WTC11 (cell line): Measurements from ENCODE around the gene MYL4. TPM values are rescaled to one million over a fixed set of nuclear protein-coding genes. Genes with fewer than 3 reads are reported as not detected.

Experiments used
- ATAC-seq: fragments of 200-7000 bp; cut with Tn5 transposase; 2 replicates; pipeline ENCODE4 v1.10.0; 2021; ENCODE audit warnings: mild to moderate bottlenecking, moderate library complexity
- CTCF ChIA-PET: fragments of 300-600 bp; sonication (Branson Sonifier 250); formaldehyde crosslinking; loops from one replicate; lab custom pipeline; 2021; ENCODE audit warnings: antibody characterized with exemption; lab: Charles Lee
- POLR2A ChIA-PET: fragments of 350-600 bp; sonication (Branson Sonifier 250); formaldehyde crosslinking; loops from one replicate; lab custom pipeline; 2021; ENCODE audit warnings: antibody characterized with exemption; lab: Charles Lee
- DNase-seq: peaks from one replicate; pipeline ENCODE4 v3.0.0; 2021; ENCODE audit warnings: low spot score
- H3K27ac Mint-ChIP-seq: 2 replicates; pipeline ENCODE4 v1.8.0; 2021; ENCODE audit warnings: mixed read lengths
- H3K27me3 Mint-ChIP-seq: 2 replicates; pipeline ENCODE4 v1.8.0; 2021; ENCODE audit warnings: low read depth, mild to moderate bottlenecking, moderate library complexity, mixed read lengths
- H3K36me3 Mint-ChIP-seq: 2 replicates; pipeline ENCODE4 v1.8.0; 2021; ENCODE audit warnings: mixed read lengths
- H3K4me1 Mint-ChIP-seq: 2 replicates; pipeline ENCODE4 v1.8.0; 2022; ENCODE audit warnings: mixed read lengths
- H3K4me3 Mint-ChIP-seq: 2 replicates; pipeline ENCODE4 v1.8.0; 2021; ENCODE audit warnings: mild to moderate bottlenecking, moderate library complexity, mixed read lengths
- H3K9me3 Mint-ChIP-seq: 2 replicates; pipeline ENCODE4 v1.8.0; 2021; ENCODE audit warnings: mixed read lengths
- ETV6 ChIP-seq: sonication (generic); formaldehyde crosslinking; IDR thresholded peaks from 2 replicates; pipeline ENCODE4 v1.8.1; 2022; ENCODE audit warnings: mild to moderate bottlenecking, missing genetic modification reagents
- FOXJ3 ChIP-seq: sonication (generic); formaldehyde crosslinking; IDR thresholded peaks from 2 replicates; pipeline ENCODE4 v1.9.0; 2021; ENCODE audit warnings: missing genetic modification reagents, mild to moderate bottlenecking, borderline replicate concordance
- GABPB1 ChIP-seq: sonication (generic); formaldehyde crosslinking; IDR thresholded peaks from 2 replicates; pipeline ENCODE4 v1.8.1; 2023; ENCODE audit warnings: mild to moderate bottlenecking, missing genetic modification reagents
- JUN ChIP-seq: sonication (generic); formaldehyde crosslinking; IDR thresholded peaks from 2 replicates; pipeline ENCODE4 v1.8.0; 2023; ENCODE audit warnings: mild to moderate bottlenecking, missing genetic modification reagents
- MXD4 ChIP-seq: fragments of 250-450 bp; sonication (Bioruptor Pico); IDR thresholded peaks from 2 replicates; pipeline ENCODE4 v1.8.0; 2021; ENCODE audit warnings: mild to moderate bottlenecking, moderate library complexity, borderline replicate concordance
- NR2C2 ChIP-seq: sonication (generic); formaldehyde crosslinking; IDR thresholded peaks from 2 replicates; pipeline ENCODE4 v1.8.0; 2022; ENCODE audit warnings: mild to moderate bottlenecking, missing genetic modification reagents
- RORB ChIP-seq: fragments of 250-450 bp; sonication (Bioruptor Pico); IDR thresholded peaks from 2 replicates; pipeline ENCODE4 v1.9.0; 2021; ENCODE audit warnings: mild to moderate bottlenecking
- SP1 ChIP-seq: sonication (generic); formaldehyde crosslinking; conservative IDR thresholded peaks from 2 replicates; pipeline ENCODE4 v1.8.1; 2022; ENCODE audit warnings: missing genetic modification reagents
- TCF7 ChIP-seq: sonication (generic); formaldehyde crosslinking; IDR thresholded peaks from 2 replicates; pipeline ENCODE4 v1.8.0; 2022; ENCODE audit warnings: mild to moderate bottlenecking, low read depth, missing genetic modification reagents, moderate library complexity
- TEAD1 ChIP-seq: sonication (generic); formaldehyde crosslinking; IDR thresholded peaks from 2 replicates; pipeline ENCODE4 v1.8.0; 2022; ENCODE audit warnings: mild to moderate bottlenecking, missing genetic modification reagents
- TP53 ChIP-seq: sonication (generic); formaldehyde crosslinking; IDR thresholded peaks from 2 replicates; pipeline ENCODE4 v1.8.1; 2023; ENCODE audit warnings: mild to moderate bottlenecking, missing genetic modification reagents
- ZNF232 ChIP-seq: sonication (generic); formaldehyde crosslinking; IDR thresholded peaks from 2 replicates; pipeline ENCODE4 v1.8.0; 2022; ENCODE audit warnings: mild to moderate bottlenecking, missing genetic modification reagents
- ZNF263 ChIP-seq: sonication (generic); formaldehyde crosslinking; IDR thresholded peaks from 2 replicates; pipeline ENCODE4 v1.8.1; 2022; ENCODE audit warnings: low read depth, mild to moderate bottlenecking, moderate library complexity, missing genetic modification reagents
- ZNF317 ChIP-seq: sonication (generic); formaldehyde crosslinking; IDR thresholded peaks from 2 replicates; pipeline ENCODE4 v1.8.1; 2023; ENCODE audit warnings: low read depth, mild to moderate bottlenecking, moderate library complexity, missing genetic modification reagents, borderline replicate concordance
- ZNF416 ChIP-seq: fragments of 250-450 bp; sonication (Bioruptor Pico); IDR thresholded peaks from 2 replicates; pipeline ENCODE4 v1.9.0; 2021; ENCODE audit warnings: mild to moderate bottlenecking, inconsistent platforms
- ZNF423 ChIP-seq: fragments of 250-450 bp; sonication (Bioruptor Pico); IDR thresholded peaks from 2 replicates; pipeline ENCODE4 v2.1.2; 2022; ENCODE audit warnings: mild to moderate bottlenecking, moderate library complexity
- total RNA-seq: library from RNA; stranded (reverse); gene quantifications from 3 replicates; pipeline ENCODE4 v1.2.3, GENCODE V29; 2021
- TF ChIP-seq, protein P1 (sequence below): sonication (generic); formaldehyde crosslinking; conservative IDR thresholded peaks from 2 replicates; pipeline ENCODE4 v1.8.1; 2022; ENCODE audit warnings: mild to moderate bottlenecking, missing genetic modification reagents
- TF ChIP-seq, protein P2 (sequence below): sonication (generic); formaldehyde crosslinking; IDR thresholded peaks from 2 replicates; pipeline ENCODE4 v1.8.0; 2023; ENCODE audit warnings: mild to moderate bottlenecking, missing genetic modification reagents

Gene MYL4
- total RNA-seq, 1 experiment from 2014 or later: 0.50 TPM

DNA sequence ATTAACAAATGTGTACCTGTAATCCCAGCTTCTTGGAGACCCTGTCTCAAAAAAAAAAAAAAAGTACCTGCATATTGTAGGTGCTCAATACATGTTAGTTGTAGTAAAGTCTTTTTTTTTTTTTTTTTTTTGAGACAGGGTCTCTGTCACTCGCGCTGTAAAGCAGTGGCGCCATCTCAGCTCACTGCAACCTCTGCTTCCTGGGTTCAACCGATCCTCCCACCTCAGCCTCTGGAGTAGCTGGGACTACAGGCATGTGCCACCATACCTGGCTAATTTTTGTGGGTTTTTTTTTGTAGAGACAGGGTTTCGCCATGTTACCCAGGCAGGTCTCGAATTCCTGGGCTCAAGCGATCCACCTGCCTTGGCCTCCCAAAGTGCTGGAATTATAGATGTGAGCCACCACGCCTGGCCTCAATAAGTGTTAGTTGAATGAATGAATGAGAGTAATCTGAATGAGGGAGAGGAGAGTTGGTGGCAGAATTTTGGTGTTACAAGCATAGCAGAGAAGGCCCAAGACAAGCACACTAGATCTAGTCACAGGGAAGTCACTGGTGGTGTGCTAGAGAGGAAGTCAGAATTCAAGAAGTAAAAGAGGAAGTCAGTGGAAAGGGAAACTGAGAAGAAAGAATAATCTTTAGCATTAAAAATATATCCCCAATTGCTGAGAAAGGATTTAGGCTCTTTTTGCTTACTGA, 9.4 kb upstream of the MYL4 start:
- Mint-ChIP-seq H3K27ac (no peak overlapping the region), H3K27me3 (peaks cover 2% of the 10 kb centered on the region; the same call in 1 of the 2 replicates), H3K4me1 (peaks cover 8% of the 10 kb centered on the region), H3K36me3 (no peaks in the 10 kb centered on the region), H3K4me3 (no peak overlapping the region), H3K9me3 (no peaks in the 10 kb centered on the region)
- ATAC-seq (no peak), DNase-seq (no peak)
- TF ChIP-seq TP53 (CRISPR knock-in tag): no peak
- TF ChIP-seq ZNF317 (CRISPR knock-in tag): no peak
- ChIA-PET POLR2A (no interaction called here), CTCF (no interaction called here)

DNA sequence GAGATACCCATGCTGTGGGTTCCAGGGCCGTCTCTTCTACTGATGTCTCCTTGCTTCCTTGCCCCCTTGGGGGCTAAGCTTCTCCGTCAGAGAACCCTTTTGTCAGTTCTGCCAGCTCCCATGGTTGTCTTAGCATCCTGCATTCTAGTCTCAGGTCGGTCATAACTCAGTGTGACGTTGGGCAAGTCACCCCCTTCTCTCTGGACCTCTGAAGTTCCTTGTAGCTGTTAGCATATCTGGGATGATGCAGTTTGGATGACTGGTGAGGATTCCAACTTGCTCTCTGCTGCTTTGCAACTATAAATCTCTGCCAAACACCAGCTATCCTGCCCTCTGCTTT, 8.9 kb upstream of the MYL4 start:
- Mint-ChIP-seq H3K27ac (no peak overlapping the region), H3K4me1 (peaks cover 13% of the 10 kb centered on the region), H3K9me3 (no peaks in the 10 kb centered on the region), H3K36me3 (no peaks in the 10 kb centered on the region), H3K4me3 (no peak overlapping the region), H3K27me3 (peaks cover 4% of the 10 kb centered on the region; the same call in 1 of the 2 replicates)
- ChIA-PET CTCF (no interaction called here), POLR2A (no interaction called here)
- no peak for TF ChIP-seq ETV6 (CRISPR knock-in tag)
- no peak for TF ChIP-seq TEAD1
- no peak for TF ChIP-seq TCF7 (CRISPR knock-in tag)
- no peak for TF ChIP-seq NR2C2 (CRISPR knock-in tag)
- TF ChIP-seq ZNF423 (CRISPR knock-in tag): no peak
- no peak for ATAC-seq
- no peak for DNase-seq

DNA sequence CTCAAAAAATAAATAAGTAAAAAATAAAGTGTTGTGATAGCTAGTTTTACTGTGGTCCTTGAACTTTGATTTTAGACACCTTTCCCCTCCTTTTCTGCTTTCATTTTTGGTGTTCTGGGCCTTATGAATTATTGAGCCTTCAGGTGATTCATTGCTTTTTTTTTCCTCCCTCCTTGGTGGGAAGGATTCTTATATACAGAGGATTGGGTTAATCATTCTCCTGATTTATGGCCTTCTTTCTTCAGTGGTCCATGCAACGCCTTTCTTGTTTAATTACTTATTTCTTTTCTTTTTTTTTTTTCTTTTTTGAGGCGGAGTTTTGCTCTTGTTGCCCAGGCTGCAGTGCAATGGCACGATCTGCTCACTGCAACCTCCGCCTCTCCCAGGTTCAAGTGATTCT, 8.0 kb upstream of the MYL4 start:
- peaks cover 8% of the 10 kb centered on the region; the same call in 1 of the 2 replicates for H3K27me3 Mint-ChIP-seq
- ATAC-seq (no peak), DNase-seq (no peak)
- no peaks in the 10 kb centered on the region for H3K9me3 Mint-ChIP-seq
- TF ChIP-seq, protein P1, sequence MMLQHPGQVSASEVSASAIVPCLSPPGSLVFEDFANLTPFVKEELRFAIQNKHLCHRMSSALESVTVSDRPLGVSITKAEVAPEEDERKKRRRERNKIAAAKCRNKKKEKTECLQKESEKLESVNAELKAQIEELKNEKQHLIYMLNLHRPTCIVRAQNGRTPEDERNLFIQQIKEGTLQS (CRISPR knock-in tag): no peak
- TF ChIP-seq ZNF263: no peak
- no peak for TF ChIP-seq FOXJ3 (CRISPR knock-in tag)
- TF ChIP-seq ZNF317 (CRISPR knock-in tag): no peak
- TF ChIP-seq ZNF232 (CRISPR knock-in tag): no peak
- TF ChIP-seq, protein P2, sequence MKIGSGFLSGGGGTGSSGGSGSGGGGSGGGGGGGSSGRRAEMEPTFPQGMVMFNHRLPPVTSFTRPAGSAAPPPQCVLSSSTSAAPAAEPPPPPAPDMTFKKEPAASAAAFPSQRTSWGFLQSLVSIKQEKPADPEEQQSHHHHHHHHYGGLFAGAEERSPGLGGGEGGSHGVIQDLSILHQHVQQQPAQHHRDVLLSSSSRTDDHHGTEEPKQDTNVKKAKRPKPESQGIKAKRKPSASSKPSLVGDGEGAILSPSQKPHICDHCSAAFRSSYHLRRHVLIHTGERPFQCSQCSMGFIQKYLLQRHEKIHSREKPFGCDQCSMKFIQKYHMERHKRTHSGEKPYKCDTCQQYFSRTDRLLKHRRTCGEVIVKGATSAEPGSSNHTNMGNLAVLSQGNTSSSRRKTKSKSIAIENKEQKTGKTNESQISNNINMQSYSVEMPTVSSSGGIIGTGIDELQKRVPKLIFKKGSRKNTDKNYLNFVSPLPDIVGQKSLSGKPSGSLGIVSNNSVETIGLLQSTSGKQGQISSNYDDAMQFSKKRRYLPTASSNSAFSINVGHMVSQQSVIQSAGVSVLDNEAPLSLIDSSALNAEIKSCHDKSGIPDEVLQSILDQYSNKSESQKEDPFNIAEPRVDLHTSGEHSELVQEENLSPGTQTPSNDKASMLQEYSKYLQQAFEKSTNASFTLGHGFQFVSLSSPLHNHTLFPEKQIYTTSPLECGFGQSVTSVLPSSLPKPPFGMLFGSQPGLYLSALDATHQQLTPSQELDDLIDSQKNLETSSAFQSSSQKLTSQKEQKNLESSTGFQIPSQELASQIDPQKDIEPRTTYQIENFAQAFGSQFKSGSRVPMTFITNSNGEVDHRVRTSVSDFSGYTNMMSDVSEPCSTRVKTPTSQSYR (CRISPR knock-in tag): no peak
- no peak for TF ChIP-seq RORB
- TF ChIP-seq SP1: no peak
- TF ChIP-seq ZNF416 (CRISPR knock-in tag): no peak
- H3K4me3 Mint-ChIP-seq: no peak overlapping the region
- POLR2A ChIA-PET: no interaction called here
- CTCF ChIA-PET: no interaction called here
- no peak overlapping the region for H3K27ac Mint-ChIP-seq
- no peaks in the 10 kb centered on the region for H3K36me3 Mint-ChIP-seq
- H3K4me1 Mint-ChIP-seq: peaks cover 21% of the 10 kb centered on the region

DNA sequence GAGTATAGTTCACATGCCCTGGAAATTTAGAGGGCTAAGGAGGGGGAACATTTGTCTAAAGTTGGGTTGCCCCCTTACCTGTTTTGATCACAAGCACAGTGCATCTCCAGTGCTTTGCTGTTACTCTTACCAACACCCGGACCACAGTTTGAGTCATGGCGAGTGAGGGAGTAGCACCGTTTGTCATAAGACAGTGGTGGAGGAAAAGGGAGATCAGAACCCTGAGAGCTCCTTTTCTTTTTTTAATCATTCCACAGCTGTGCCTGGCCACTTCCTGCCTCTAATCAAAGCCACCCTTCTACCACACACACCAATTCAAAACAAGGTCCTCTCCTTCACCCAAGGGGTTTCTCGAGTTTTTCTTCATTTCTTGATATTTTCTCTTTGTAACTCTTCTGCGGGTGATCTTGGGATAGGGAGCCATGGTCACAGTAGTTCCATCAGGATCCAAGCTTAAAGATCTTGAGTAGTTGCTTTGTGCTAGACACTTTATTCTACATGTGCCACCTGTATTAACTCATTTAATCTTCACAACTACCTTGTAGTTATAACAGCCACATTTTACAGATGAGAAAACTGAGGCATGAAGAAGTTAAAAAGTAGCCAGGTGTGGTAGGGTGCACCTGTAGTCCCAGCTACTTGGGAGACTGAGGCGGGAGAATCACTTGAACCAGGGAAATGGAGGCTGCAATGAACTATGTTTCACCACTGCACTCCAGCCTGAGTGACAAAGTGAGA, 5.0 kb upstream of the MYL4 start:
- peaks cover 21% of the 10 kb centered on the region for H3K4me1 Mint-ChIP-seq
- H3K4me3 Mint-ChIP-seq: no peak overlapping the region
- DNase-seq: no peak
- ChIA-PET POLR2A (no interaction called here), CTCF (no interaction called here)
- no peaks in the 10 kb centered on the region for H3K36me3 Mint-ChIP-seq
- no peaks in the 10 kb centered on the region for H3K9me3 Mint-ChIP-seq
- no peak overlapping the region for H3K27ac Mint-ChIP-seq
- no peak for ATAC-seq
- H3K27me3 Mint-ChIP-seq: peaks cover 8% of the 10 kb centered on the region; the same call in 1 of the 2 replicates
- TF ChIP-seq JUN (CRISPR knock-in tag): no peak
- no peak for TF ChIP-seq ZNF263
- TF ChIP-seq RORB: no peak
- TF ChIP-seq GABPB1 (CRISPR knock-in tag): no peak
- TF ChIP-seq MXD4 (CRISPR knock-in tag): no peak
